MM.1S (cell line): ENCODE data around the gene ZNF514.

Experiments
- EZH2 ChIP-seq: fragments of 300-600 bp; sonication (generic); optimal IDR thresholded peaks from 2 replicates; pipeline ENCODE3; 2017; ENCODE audit warnings: low read depth, mild to moderate bottlenecking, antibody characterized with exemption, low read length, mixed read lengths
- TF ChIP-seq, protein P1 (sequence below): fragments of 300-600 bp; sonication (generic); IDR thresholded peaks from 2 replicates; pipeline ENCODE4 v1.5.1; 2016; ENCODE audit warnings: antibody characterized with exemption, low read length, mixed read lengths

DNA sequence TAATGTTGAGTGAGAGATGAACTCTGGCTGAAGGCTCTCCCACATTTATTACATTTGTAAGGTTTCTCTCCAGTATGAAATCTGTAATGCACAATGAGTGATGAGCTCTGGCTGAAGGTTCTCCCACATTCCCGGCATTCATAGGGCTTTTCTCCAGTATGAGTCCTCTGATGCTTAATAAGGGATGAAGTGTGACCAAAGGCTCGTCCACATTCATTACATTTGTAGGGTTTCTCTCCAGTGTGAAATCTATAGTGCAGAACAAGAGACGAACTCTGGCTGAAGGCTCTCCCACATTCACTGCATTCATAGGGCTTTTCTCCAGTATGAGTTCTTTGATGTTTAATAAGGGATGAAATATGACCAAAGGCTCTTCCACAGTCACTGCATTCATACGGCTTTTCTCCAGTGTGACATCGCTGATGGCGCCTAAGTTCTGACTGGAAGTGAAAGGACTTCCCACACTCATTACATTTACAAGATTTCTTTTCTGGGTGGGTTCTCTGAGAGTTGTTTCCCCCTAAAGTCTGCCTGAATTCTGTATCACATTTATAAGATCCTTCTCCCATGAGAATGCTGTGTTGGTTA, 10.2 kb downstream of the ZNF514 start:
- TF ChIP-seq, protein P1, sequence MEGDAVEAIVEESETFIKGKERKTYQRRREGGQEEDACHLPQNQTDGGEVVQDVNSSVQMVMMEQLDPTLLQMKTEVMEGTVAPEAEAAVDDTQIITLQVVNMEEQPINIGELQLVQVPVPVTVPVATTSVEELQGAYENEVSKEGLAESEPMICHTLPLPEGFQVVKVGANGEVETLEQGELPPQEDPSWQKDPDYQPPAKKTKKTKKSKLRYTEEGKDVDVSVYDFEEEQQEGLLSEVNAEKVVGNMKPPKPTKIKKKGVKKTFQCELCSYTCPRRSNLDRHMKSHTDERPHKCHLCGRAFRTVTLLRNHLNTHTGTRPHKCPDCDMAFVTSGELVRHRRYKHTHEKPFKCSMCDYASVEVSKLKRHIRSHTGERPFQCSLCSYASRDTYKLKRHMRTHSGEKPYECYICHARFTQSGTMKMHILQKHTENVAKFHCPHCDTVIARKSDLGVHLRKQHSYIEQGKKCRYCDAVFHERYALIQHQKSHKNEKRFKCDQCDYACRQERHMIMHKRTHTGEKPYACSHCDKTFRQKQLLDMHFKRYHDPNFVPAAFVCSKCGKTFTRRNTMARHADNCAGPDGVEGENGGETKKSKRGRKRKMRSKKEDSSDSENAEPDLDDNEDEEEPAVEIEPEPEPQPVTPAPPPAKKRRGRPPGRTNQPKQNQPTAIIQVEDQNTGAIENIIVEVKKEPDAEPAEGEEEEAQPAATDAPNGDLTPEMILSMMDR, result no peak
- no peak for TF ChIP-seq EZH2
